Muscle layer of duodenum (tissue), 2 donors: ENCODE data around the gene RHBDD1.
A peak's percentile ranks its signal among the peaks of the same experiment; 100 is the strongest.

ENCODE experiments used
- H3K27ac ChIP-seq: one replicate; pipeline ENCODE4 v1.7.0; 2013; ENCODE audit warnings: mild to moderate bottlenecking, low read length
- H3K27me3 ChIP-seq: one replicate; pipeline ENCODE4 v1.7.0; 2013; ENCODE audit warnings: low read depth, mild to moderate bottlenecking, control low read depth, low read length
- H3K36me3 ChIP-seq, 2 donors: one replicate each; pipeline ENCODE4 v1.7.0; 2013; ENCODE audit warnings: low read length in 2 of 2, control low read depth in 1 of 2, mild to moderate bottlenecking in 1 of 2; ENCODE audit not compliant: insufficient read depth in 2 of 2, control insufficient read depth in 1 of 2
- H3K4me1 ChIP-seq, 2 donors: one replicate each; pipeline ENCODE4 v1.7.0; 2013; ENCODE audit warnings: low read length in 2 of 2, mild to moderate bottlenecking in 2 of 2, control low read depth in 1 of 2, moderate library complexity in 1 of 2; ENCODE audit not compliant: insufficient read depth in 2 of 2, control insufficient read depth in 1 of 2
- H3K4me3 ChIP-seq, 2 donors: one replicate each; pipeline ENCODE4 v1.7.0; 2013; ENCODE audit warnings: low read length in 2 of 2, low read depth in 1 of 2, mild to moderate bottlenecking in 1 of 2
- H3K9me3 ChIP-seq, 2 donors: one replicate each; pipeline ENCODE4 v1.7.0; 2013; ENCODE audit warnings: low read length in 2 of 2, control low read depth in 1 of 2, mild to moderate bottlenecking in 1 of 2; ENCODE audit not compliant: control insufficient read depth in 1 of 2
- donor health status: healthy.

Gene RHBDD1

DNA sequence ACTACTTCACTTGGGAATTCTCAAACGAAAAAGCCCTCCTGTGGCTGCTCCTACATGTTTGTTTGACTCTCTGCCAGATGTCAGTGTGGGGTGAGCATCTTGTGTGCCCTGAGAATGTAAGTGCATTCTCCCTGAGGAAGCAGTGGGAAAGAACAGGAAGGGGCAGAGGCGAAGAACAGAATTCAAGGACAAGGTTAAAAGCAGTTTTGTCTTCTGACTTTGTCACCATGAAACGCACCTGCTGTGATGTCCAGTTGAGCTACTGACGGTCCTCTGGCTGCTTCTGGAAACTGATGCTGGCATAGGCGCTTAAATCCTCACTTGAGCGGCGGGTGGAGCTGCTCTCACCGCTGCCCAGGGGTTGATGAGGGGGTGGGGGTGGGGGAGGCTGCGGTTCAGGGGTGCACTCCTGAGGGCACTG, 41.1 kb upstream of the RHBDD1 start:
- Histone ChIP-seq H3K4me3 (peak overlapping the region; percentile 63 to 91), H3K4me1 (peaks cover 0 to 28% of the 10 kb centered on the region in 2 donors), H3K9me3 (no peaks in the 10 kb centered on the region), H3K27ac (peak overlapping the region; percentile 77), H3K27me3 (no peaks in the 10 kb centered on the region), H3K36me3 (no peaks in the 10 kb centered on the region)

GRCh38 chr2:226795281-226796011, 40.4 kb upstream of the RHBDD1 start:
- Histone ChIP-seq H3K4me3 (peak overlapping the region; percentile 63 to 91), H3K27me3 (no peaks in the 10 kb centered on the region), H3K36me3 (no peaks in the 10 kb centered on the region), H3K4me1 (peaks cover 0 to 25% of the 10 kb centered on the region in 2 donors), H3K9me3 (no peaks in the 10 kb centered on the region), H3K27ac (peak overlapping the region; percentile 60)

DNA sequence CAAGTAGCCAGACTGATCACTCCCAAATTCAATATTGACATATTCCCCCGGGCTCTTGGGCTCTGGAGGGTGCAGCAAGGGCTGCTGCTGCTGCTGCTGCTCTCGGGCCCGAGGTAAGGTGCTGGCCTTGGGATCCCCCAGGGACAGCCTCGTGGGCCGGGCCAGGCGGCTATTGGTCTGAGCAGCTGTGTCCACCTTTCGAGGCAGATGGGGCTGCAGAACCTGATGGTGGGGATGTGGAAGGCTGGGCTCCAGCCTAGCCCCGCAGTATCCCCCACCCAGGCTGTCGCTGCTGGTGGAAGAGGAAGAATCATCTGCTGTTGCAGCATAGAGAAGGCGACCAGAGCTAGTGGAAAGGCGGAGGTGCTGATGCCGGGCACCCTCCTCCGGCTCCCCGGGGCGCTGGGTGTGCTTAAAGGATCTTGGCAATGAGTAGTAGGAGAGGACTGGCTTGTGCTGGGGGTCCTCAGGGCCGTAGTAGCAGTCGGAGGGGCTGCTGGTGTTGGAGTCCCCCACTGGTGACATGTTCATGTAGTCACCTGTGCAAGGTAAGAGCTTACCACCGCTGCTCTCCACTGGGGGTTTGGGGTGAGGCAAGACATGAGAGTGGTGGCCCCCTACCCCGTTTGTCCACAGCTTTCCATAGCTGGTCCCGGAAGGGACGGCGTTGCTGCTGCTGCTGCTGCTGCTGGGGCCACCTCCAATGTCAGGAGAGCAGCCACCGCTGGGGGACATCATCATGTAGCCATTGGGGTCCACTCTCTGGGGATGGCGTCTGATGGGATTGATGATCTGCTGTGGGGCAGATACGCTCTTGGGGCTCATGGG, 39.6 kb upstream of the RHBDD1 start:
- H3K4me3 ChIP-seq = peak overlapping the region; percentile 63 to 91
- no peaks in the 10 kb centered on the region for H3K9me3 ChIP-seq
- no peaks in the 10 kb centered on the region for H3K36me3 ChIP-seq
- H3K27me3 ChIP-seq = no peaks in the 10 kb centered on the region
- peak overlapping the region; percentile 23 for H3K27ac ChIP-seq
- H3K4me1 ChIP-seq = peaks cover 0 to 25% of the 10 kb centered on the region in 2 donors

GRCh38 chr2:226796840-226797288, 39.0 kb upstream of the RHBDD1 start:
- Histone ChIP-seq H3K4me3 (peak overlapping the region; percentile 53 to 91), H3K4me1 (peaks cover 0 to 29% of the 10 kb centered on the region in 2 donors), H3K9me3 (no peaks in the 10 kb centered on the region), H3K36me3 (no peaks in the 10 kb centered on the region), H3K27me3 (no peaks in the 10 kb centered on the region), H3K27ac (peak overlapping the region; percentile 23)

GRCh38 chr2:226797289-226797988, 38.4 kb upstream of the RHBDD1 start:
- Histone ChIP-seq H3K27ac (peak overlapping the region; percentile 60), H3K36me3 (no peaks in the 10 kb centered on the region), H3K4me1 (peaks cover 0 to 29% of the 10 kb centered on the region in 2 donors), H3K27me3 (no peaks in the 10 kb centered on the region), H3K9me3 (no peaks in the 10 kb centered on the region), H3K4me3 (peak overlapping the region; percentile 60 to 91)

DNA sequence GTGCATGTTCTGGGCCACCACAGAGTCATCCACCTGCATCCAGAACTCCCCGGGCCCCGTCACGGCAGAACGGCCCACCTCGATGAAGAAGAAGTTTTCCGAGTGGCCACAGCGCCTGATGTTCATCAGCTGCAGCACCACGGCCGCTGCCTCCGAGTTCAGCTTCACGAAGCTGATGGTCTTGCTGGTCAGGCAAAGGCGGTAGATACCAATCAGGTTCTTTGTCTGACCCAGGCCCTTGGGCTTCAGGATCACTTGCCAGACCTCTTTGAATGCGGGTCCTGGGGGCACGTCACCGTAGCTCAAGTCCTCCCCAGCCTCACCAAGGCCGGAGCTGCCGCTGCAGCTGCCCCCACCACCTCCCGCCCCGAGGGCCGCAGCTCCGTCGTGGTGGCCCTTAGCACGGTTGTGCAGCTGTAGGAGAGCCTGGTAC, 37.8 kb upstream of the RHBDD1 start:
- peak overlapping the region; percentile 60 for H3K27ac ChIP-seq
- no peaks in the 10 kb centered on the region for H3K9me3 ChIP-seq
- no peaks in the 10 kb centered on the region for H3K36me3 ChIP-seq
- H3K4me1 ChIP-seq = peaks cover 0 to 29% of the 10 kb centered on the region in 2 donors
- peak overlapping the region; percentile 60 to 91 for H3K4me3 ChIP-seq
- no peaks in the 10 kb centered on the region for H3K27me3 ChIP-seq

DNA sequence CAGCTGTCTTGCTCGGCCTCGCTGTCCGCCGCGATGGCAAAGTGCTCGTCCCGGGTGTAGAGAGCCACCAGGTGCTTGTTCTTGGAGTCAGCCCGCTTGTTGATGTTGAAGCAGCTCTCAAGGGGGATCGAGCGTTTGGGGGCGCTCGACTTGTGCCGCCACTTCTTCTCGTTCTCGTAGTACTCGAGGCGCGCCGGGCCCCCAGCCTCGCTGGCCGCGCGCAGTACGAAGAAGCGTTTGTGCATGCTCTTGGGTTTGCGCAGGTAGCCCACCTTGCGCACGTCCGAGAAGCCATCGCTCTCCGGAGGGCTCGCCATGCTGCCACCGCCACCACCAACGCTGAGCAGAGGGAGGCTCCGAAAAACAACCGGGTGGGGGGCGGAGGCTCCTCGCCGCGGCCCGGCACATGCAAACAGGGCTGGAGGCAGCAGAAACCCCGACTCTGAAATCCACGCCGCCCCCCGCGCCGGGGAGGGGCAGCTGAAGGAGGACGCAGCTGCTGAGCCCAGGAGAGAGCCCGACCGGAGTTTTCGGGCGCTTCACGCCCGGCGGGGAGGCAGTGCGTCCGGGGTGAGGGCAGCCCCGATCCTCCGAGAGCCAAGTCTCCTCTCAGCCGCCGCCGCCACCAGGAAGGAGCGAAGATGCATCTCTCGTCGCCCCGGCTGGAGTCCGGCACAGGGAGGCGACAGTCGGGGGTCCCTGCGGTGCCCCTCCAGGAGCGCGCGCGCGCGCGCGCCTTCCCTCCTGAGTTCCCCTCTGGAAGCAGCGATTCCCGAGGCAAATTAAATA, 37.2 kb upstream of the RHBDD1 start:
- Histone ChIP-seq H3K27me3 (no peaks in the 10 kb centered on the region), H3K36me3 (no peaks in the 10 kb centered on the region), H3K27ac (peak overlapping the region; percentile 60), H3K9me3 (no peaks in the 10 kb centered on the region), H3K4me1 (peaks cover 0 to 29% of the 10 kb centered on the region in 2 donors), H3K4me3 (peak overlapping the region; percentile 60 to 91)

DNA sequence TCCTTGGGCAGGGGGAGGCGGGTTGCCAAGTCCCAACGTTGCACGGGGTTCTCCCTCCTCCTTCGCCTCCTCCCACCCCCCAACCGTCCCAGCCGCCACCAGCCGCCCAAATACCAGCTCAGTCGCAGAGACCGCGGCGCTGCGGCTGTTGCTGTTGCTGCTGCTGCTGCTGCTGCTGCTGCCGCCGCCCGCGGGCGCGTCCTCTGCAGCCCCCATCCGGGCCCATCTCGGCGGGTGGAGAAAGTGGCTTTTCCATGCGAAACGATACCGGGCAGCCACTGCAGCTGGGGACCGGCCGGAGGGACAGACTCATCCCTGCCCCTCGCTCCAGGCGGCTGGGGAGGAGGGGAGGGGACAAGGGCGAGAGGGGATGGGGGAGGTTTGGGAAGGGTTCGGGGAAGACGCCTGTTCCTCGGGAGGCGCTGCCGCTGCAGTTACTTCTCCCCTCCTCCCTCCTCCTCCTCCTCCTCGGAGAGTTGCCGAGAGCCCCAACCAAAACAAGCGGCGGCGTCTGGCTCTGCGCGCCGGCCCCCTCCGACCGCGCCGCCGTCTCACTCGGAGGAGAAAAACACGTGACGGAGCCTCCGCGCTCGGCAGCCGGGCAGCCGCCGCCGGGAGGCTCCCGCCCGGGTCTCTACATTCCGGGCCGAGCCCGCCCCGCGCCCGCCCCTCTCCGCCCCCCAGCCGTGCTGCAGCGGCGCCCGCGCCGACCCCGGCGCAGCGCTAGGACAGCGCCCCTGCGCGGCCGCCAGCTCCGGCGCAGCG, 36.5 kb upstream of the RHBDD1 start, which contains the start of gene IRS1:
TSS of gene IRS1 (minus strand) at position 610 of the 765 bp plus-strand sequence. CDS start 1,082 bp downstream, outside the sequence.
- Histone ChIP-seq H3K4me3 (peak within 1 kb of the TSS; percentile 60 to 91), H3K4me1 (peaks cover 0 to 29% of the 10 kb centered on the region in 2 donors), H3K9me3 (no peaks in the 10 kb centered on the region), H3K27ac (peak within 1 kb of the TSS; percentile 80), H3K36me3 (no peaks in the 10 kb centered on the region), H3K27me3 (no peaks in the 10 kb centered on the region)

DNA sequence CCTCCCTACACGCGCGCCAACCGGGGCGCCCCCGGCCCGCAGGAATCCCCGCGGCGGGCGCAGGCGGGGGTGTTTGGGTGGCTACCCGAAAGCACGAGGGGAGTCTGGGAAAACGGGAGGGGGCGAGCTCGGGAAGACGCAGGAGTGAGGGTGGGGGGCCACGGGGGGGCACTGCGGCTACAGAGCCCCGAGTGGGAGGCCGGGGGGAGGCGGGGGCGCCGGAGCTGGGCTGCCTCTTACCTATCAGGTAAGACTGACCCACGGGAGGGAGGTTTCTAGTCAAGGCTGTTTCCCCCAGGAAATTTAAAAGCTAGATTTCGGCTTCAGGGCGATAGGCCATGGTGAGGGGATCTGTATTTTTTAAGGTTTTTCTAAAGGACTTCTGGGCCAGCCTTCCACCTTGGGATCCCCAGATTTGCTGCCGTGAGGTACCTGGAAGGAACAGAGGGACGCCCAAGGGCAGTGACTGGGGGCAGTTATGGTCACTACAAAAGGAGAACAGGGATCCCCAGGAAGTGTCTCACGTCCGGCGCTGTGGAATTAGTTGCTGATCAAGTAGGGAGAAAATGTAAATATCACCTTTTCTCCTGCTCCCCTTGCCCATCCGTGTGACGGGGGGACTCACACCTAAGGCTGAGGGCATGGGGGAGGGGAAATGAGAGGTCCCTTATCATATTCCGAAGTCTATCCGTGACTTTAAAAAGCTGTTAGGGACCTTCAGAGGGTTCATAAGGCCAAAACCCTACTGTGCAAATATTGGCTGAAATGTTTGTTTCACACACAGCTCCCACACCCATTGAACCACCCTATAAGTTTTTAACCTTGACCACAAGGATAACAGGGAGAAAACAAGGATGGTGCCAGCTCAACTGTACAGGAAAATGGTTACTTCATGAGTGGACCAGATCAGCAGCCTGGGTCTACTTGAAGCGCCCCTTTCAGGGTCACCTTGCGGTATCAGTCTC, 35.6 kb upstream of the RHBDD1 start:
- H3K9me3 ChIP-seq = no peaks in the 10 kb centered on the region
- H3K36me3 ChIP-seq = no peaks in the 10 kb centered on the region
- H3K27ac ChIP-seq = peak overlapping the region; percentile 80
- peaks cover 0 to 27% of the 10 kb centered on the region in 2 donors for H3K4me1 ChIP-seq
- H3K27me3 ChIP-seq = no peaks in the 10 kb centered on the region
- peak overlapping the region; percentile 57 to 91 for H3K4me3 ChIP-seq
